ENCODE data around the gene WDR5B.

GRCh38 chr3:122421101-122421500, 5.2 kb upstream of the WDR5B start:
- TF ChIP-seq YY1 (IDR thresholded peaks at IDR 0.05; ENCODE audit: insufficient read depth, insufficient read length) (no peak), ZNF274 (IDR thresholded peaks at IDR 0.05; ENCODE audit: low read depth, low read length) (no peak), SUZ12 (IDR thresholded peaks at IDR 0.05; ENCODE audit: extremely low read depth, insufficient read depth, insufficient read length) (no peak)
